Right lung (tissue), 5 donors: ENCODE data around the gene MCL1. TPM values are rescaled to one million over a fixed set of nuclear protein-coding genes. Genes with fewer than 3 reads are reported as not detected.
A peak's percentile ranks its signal among the peaks of the same experiment; 100 is the strongest.
"Not testable (repeated sequence)": the region's sequence is repeated elsewhere in the genome, so short reads cannot be mapped to it uniquely, and the experiment has no call there.

Source experiments
- DNase-seq, 2 donors: peaks; one replicate each; pipeline ENCODE4 v3.0.0-alpha.2; 2013
- polyA plus RNA-seq, 5 donors: library from polyadenylated mRNA; unstranded; fragments of 120-200 nt; gene quantifications; one replicate each; pipeline versions ENCODE4 v1.2.1 to v1.2.3, GENCODE V29; 2013; ENCODE audit warnings: inconsistent platforms in 1 of 5, low replicate concordance in 1 of 5; ENCODE audit not compliant: insufficient read length in 5 of 5, insufficient read depth in 1 of 5

Gene MCL1
- polyA plus RNA-seq, 5 donors: 118 to 196 (median 166) TPM

- DNase-seq: no peak
These were observed 4.9 kb downstream of the MCL1 start for GRCh38 chr1:150574260-150575071.

GRCh38 chr1:150573648-150574071 lies 5.8 kb downstream of the MCL1 start:
- DNase-seq: not testable (repeated sequence)

- DNase-seq: no peak
These were observed 6.3 kb downstream of the MCL1 start for GRCh38 chr1:150572918-150573647.

- no peak for DNase-seq
These were observed 10.8 kb downstream of the MCL1 start for GRCh38 chr1:150568594-150568966.

GRCh38 chr1:150567717-150568593 lies 11.5 kb downstream of the MCL1 start:
- peak; percentile 87 to 92 for DNase-seq

GRCh38 chr1:150567341-150567716 lies 12.1 kb downstream of the MCL1 start:
- no peak for DNase-seq

GRCh38 chr1:150566589-150567340 lies 12.6 kb downstream of the MCL1 start:
- no peak for DNase-seq

- DNase-seq: not testable (repeated sequence)
These were observed 14.0 kb downstream of the MCL1 start for GRCh38 chr1:150565240-150565991.

GRCh38 chr1:150564051-150564991 lies 15.1 kb downstream of the MCL1 start:
- DNase-seq: no peak

- DNase-seq: no peak
These were observed 15.9 kb downstream of the MCL1 start for GRCh38 chr1:150563340-150564038.

GRCh38 chr1:150562446-150563339 lies 16.7 kb downstream of the MCL1 start:
- DNase-seq: no peak

- peak; percentile 90 to 92 for DNase-seq
These were observed 17.4 kb downstream of the MCL1 start for GRCh38 chr1:150561974-150562445.

GRCh38 chr1:150561254-150561973 lies 18.0 kb downstream of the MCL1 start:
- peak; percentile 96 to 97 for DNase-seq

GRCh38 chr1:150560576-150561253 lies 18.7 kb downstream of the MCL1 start:
- no peak for DNase-seq

GRCh38 chr1:150560011-150560438 lies 19.4 kb downstream of the MCL1 start:
- DNase-seq: no peak

GRCh38 chr1:150559656-150560010 lies 19.8 kb downstream of the MCL1 start:
- no peak for DNase-seq
